Mesangial cell (primary cell): ENCODE measurements around the gene HNRNPUL1. TPM values are rescaled to one million over a fixed set of nuclear protein-coding genes. Genes with fewer than 3 reads are reported as not detected.

Experiments used
- total RNA-seq: library from RNA; depleted of rRNA; stranded (reverse); fragments of >200 nt; gene quantifications from 2 replicates; pipeline ENCODE4 v1.2.3, GENCODE V29; 2015

Gene HNRNPUL1
- total RNA-seq, result 125 and 158 TPM in 2 replicates

DNA sequence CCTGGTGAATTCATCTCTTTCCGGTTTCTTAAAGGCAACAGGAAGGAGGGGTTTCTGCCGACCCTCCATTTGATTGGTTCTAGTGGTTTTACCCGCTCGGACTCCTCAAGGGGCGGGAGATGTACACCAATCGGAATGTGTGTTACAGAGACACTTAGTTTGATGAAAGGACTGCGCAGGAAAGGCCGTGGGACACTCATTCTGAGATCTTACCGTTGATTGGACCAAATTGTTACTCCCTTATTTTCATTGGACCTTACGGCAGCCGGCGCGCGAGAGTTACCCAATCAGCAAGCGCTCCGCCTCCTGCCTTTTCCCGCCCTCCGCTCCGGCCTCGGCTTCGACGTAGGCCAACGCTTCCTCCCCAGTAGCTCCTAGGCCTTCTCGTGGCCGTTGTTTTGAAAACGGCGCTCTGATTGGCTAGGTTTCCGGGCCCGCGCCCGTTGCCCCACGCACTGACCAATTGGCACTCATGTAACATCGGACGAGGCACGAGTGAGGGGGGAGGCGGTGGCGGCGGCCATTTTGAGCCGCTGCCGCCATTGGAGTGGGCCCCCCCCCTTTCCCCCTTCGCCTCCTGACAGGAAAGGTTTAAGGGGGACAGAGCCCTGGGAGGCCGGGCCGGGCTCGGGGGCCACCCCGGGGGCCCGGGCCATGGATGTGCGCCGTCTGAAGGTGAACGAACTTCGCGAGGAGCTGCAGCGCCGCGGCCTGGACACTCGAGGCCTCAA lies at the start of gene HNRNPUL1:
TSS of gene HNRNPUL1 (plus strand) at position 523 of the 731 bp plus-strand sequence. CDS start at position 655, 132 bp downstream.

DNA sequence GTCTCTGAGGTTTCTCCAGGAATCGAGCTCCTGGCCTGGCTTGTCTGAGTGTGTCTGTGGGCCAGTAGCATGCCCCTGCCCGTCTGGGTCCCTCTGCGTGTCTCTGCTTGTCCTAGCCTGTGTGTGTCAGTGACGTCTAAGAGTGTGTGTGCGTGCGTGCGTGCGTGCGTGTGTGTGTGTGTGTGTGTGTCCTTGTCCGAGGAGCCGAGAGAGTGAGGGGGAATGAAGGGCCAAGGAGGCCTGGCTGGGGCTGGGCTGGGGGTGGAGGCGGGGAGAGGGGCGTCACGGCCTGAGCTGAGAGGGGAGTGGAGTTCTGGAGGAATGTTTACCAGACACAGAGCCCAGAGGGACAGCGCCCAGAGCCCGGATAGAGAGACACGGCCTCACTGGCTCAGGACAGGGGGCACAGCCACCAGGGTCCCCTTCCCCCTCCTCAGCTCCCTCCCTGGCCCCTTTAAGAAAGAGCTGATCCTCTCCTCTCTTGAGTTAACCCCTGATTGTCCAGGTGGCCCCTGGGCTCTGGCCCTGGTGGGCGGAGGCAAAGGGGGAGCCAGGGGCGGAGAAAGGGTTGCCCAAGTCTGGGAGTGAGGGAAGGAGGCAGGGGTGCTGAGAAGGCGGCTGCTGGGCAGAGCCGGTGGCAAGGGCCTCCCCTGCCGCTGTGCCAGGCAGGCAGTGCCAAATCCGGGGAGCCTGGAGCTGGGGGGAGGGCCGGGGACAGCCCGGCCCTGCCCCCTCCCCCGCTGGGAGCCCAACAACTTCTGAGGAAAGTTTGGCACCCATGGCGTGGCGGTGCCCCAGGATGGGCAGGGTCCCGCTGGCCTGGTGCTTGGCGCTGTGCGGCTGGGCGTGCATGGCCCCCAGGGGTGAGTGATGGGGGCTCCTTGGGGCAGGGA lies 45.3 kb upstream of the HNRNPUL1 start, which contains the start of gene AXL:
TSS of gene AXL (plus strand) at position 609 of the 893 bp plus-strand sequence. CDS start at position 779, 170 bp downstream.

DNA sequence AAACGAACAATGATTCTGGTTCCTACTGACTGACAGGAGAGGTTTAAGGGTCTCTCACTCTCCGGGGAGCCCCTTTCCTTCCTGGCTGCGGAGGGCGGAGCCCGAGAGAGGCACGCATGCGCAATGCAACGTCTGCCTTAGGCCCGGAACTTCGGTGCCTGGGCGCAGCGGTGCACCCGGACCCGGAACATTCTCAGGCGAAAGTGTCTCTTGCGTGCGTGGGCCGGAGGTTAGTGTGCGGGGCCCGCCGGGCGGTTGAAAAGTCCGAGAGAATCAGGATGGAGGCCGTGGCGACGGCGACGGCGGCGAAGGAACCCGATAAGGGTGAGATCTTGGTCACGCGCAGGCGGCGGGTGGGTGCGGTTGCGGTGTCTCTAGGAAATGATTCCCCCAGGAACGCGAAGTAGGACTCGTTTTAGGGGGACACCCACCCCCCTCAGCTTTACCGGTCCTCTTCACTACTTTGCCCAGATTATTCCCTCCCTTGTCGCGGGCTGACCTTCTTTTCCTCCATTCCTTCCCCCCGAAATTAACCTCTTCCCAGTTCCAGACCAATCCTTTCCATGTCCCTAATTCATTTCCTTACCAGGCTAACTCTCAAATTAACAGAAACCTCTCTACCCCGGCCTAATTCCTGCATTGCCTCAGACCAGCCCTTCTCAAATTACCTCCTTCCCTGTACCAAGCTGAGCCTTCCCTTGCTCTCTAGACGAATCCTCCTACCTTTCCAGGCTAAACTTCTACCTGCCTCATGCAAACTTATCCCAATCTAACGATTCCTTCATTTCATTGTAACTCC lies 46.1 kb downstream of the HNRNPUL1 start, which contains the start of gene CCDC97:
TSS of gene CCDC97 (plus strand) at position 140 of the 799 bp plus-strand sequence. CDS start at position 279, 139 bp downstream.

DNA sequence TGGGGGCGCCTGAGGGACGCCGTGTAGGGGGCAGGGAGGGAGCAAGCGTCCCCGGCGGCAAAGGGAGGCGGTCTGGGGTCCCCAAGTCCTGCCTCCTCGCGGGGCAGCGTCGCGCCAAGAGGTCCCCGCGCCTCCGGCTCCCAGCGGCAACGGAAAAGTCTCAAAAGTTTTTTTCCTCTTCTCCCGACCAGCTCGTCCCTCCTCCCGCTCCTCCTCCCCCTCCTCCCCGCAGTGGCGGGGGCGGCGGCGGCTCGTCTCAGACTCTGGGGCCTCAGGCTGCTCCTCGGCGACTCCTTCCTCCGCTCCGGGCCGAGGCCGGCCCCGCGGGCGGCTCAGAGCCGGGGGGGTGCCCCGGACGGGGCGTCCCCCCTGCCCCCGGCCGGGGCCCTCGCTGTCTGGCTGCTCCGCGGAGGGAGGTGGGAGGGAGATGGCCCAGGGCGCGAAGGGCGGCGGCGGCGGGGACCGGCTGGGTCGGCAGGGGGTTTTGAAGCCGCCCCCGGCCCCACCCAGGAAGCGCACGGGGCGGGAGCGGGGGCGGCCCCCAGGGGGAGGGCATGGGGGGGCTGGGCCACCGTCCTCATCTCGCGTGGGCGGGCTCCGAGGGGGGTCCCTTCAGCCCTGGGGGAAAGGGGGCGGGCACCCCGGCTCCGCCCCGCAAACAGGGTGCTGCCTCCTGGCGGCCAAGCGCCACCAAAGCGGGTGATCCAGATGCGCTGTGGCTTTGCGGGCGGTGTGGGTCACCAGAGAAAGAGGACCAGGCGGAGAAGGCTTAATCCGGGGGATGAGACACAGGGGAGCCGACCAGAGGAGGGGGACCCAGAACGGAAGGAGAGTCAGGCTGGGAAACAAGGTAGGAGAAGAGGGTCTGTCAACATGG lies 89.5 kb downstream of the HNRNPUL1 start, which contains the start of gene TGFB1:
TSS of gene TGFB1 (minus strand) at position 457 of the 877 bp plus-strand sequence. CDS start 878 bp downstream, outside the sequence.

Other genes starting within 250 kb of the HNRNPUL1 start
- gene CYP2A13, start 175.9 kb upstream of the HNRNPUL1 start, total RNA-seq, result not detected in 2 replicates
- gene CYP2F1, start 149.9 kb upstream of the HNRNPUL1 start, total RNA-seq, result not detected in 2 replicates
- 2.9 and 4.1 TPM in 2 replicates for gene CYP2S1, start 71.2 kb upstream of the HNRNPUL1 start, total RNA-seq
- 356 and 367 TPM in 2 replicates for gene AXL, start 45.1 kb upstream of the HNRNPUL1 start, total RNA-seq
- 11.9 and 18.6 TPM in 2 replicates for gene CCDC97, start 45.8 kb downstream of the HNRNPUL1 start, total RNA-seq
- gene TGFB1, start 89.5 kb downstream of the HNRNPUL1 start, total RNA-seq, result 44.2 and 44.6 TPM in 2 replicates
- gene B9D2, start 99.8 kb downstream of the HNRNPUL1 start, total RNA-seq, result 9.0 and 9.9 TPM in 2 replicates
- gene TMEM91, start 112.2 kb downstream of the HNRNPUL1 start, total RNA-seq, result 0.49 and 11.0 TPM in 2 replicates
- gene EXOSC5, start 133.0 kb downstream of the HNRNPUL1 start, total RNA-seq, result 18.9 and 25.3 TPM in 2 replicates
- gene BCKDHA, start 133.4 kb downstream of the HNRNPUL1 start, total RNA-seq, result 43.7 and 108 TPM in 2 replicates
- gene B3GNT8, start 163.0 kb downstream of the HNRNPUL1 start, total RNA-seq, result 1.5 and 3.9 TPM in 2 replicates
- 45.6 and 57.0 TPM in 2 replicates for gene DMAC2, start 175.5 kb downstream of the HNRNPUL1 start, total RNA-seq
- gene ERICH4, start 178.8 kb downstream of the HNRNPUL1 start, total RNA-seq, result not detected in 2 replicates